WTC11 (cell line): Measurements from ENCODE around the gene POLR3H.

ENCODE experiments used
- IRF2 ChIP-seq: sonication (generic); formaldehyde crosslinking; IDR thresholded peaks from 2 replicates; pipeline ENCODE4 v1.8.0; 2022; ENCODE audit warnings: low read depth, missing genetic modification reagents, borderline replicate concordance
- NFYB ChIP-seq: sonication (generic); formaldehyde crosslinking; conservative IDR thresholded peaks from 2 replicates; pipeline ENCODE4 v1.8.0; 2022; ENCODE audit warnings: low read depth, missing genetic modification reagents
- NR1H2 ChIP-seq: sonication (generic); formaldehyde crosslinking; IDR thresholded peaks from 2 replicates; pipeline ENCODE4 v1.9.0; 2021; ENCODE audit warnings: mild to moderate bottlenecking, moderate library complexity, missing genetic modification reagents
- SP1 ChIP-seq: sonication (generic); formaldehyde crosslinking; conservative IDR thresholded peaks from 2 replicates; pipeline ENCODE4 v1.8.1; 2022; ENCODE audit warnings: missing genetic modification reagents
- STAT6 ChIP-seq: sonication (generic); formaldehyde crosslinking; conservative IDR thresholded peaks from 2 replicates; pipeline ENCODE4 v1.8.1; 2023; ENCODE audit warnings: mild to moderate bottlenecking, low read depth, missing genetic modification reagents, moderate library complexity
- TCF7 ChIP-seq: sonication (generic); formaldehyde crosslinking; IDR thresholded peaks from 2 replicates; pipeline ENCODE4 v1.8.0; 2022; ENCODE audit warnings: mild to moderate bottlenecking, low read depth, missing genetic modification reagents, moderate library complexity
- TF ChIP-seq, protein P1 (sequence below): fragments of 200-600 bp; IDR thresholded peaks from 2 replicates; pipeline ENCODE4 v1.8.0; 2022; ENCODE audit warnings: antibody characterized with exemption
- TF ChIP-seq, protein P2 (sequence below): sonication (generic); formaldehyde crosslinking; conservative IDR thresholded peaks from 2 replicates; pipeline ENCODE4 v1.8.1; 2022; ENCODE audit warnings: mild to moderate bottlenecking, missing genetic modification reagents
- TF ChIP-seq, protein P3 (sequence below): sonication (generic); formaldehyde crosslinking; IDR thresholded peaks from 2 replicates; pipeline ENCODE4 v1.8.0; 2022; ENCODE audit warnings: mild to moderate bottlenecking, missing genetic modification reagents

DNA sequence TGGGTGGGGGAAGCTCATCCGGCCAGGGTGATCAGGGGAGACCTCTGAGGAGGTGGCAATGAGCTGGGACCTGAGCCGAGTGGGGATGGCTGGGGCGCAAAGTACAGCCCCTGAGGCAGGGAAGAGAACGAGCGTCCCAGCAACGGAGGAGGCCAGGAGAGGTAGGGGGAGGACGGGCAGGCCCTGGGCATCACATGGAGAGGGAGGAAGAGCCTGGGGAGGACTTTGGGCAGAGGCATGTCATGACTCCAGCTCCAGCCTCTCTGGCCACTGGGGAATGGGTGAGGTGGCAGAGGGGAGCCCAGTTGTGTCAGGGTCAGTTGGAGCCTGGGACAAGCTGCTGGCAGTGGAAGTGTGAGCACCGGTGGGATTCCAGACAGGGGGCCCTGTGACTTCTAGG, 33.8 kb upstream of the POLR3H start:
- no peak for TF ChIP-seq SP1
- TF ChIP-seq, protein P1, sequence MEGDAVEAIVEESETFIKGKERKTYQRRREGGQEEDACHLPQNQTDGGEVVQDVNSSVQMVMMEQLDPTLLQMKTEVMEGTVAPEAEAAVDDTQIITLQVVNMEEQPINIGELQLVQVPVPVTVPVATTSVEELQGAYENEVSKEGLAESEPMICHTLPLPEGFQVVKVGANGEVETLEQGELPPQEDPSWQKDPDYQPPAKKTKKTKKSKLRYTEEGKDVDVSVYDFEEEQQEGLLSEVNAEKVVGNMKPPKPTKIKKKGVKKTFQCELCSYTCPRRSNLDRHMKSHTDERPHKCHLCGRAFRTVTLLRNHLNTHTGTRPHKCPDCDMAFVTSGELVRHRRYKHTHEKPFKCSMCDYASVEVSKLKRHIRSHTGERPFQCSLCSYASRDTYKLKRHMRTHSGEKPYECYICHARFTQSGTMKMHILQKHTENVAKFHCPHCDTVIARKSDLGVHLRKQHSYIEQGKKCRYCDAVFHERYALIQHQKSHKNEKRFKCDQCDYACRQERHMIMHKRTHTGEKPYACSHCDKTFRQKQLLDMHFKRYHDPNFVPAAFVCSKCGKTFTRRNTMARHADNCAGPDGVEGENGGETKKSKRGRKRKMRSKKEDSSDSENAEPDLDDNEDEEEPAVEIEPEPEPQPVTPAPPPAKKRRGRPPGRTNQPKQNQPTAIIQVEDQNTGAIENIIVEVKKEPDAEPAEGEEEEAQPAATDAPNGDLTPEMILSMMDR: no peak
- TF ChIP-seq NFYB: no peak
- TF ChIP-seq, protein P2, sequence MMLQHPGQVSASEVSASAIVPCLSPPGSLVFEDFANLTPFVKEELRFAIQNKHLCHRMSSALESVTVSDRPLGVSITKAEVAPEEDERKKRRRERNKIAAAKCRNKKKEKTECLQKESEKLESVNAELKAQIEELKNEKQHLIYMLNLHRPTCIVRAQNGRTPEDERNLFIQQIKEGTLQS: no peak
- TF ChIP-seq, protein P3, sequence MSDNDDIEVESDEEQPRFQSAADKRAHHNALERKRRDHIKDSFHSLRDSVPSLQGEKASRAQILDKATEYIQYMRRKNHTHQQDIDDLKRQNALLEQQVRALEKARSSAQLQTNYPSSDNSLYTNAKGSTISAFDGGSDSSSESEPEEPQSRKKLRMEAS (CRISPR knock-in tag): no peak
- no peak for TF ChIP-seq IRF2 (CRISPR knock-in tag)
- TF ChIP-seq NR1H2 (CRISPR knock-in tag): no peak
- no peak for TF ChIP-seq STAT6
- no peak for TF ChIP-seq TCF7 (CRISPR knock-in tag)
